Measurements from ENCODE around the gene C3AR1. TPM values are rescaled to one million over a fixed set of nuclear protein-coding genes. Genes with fewer than 3 reads are reported as not detected.
A peak's percentile ranks its signal among the peaks of the same experiment; 100 is the strongest.

Gene C3AR1
- total and polyA plus RNA-seq, 2 of the 13 experiments (the other 11 are each of a cell fraction or from before 2014, with no cell fraction given) = not detected

DNA sequence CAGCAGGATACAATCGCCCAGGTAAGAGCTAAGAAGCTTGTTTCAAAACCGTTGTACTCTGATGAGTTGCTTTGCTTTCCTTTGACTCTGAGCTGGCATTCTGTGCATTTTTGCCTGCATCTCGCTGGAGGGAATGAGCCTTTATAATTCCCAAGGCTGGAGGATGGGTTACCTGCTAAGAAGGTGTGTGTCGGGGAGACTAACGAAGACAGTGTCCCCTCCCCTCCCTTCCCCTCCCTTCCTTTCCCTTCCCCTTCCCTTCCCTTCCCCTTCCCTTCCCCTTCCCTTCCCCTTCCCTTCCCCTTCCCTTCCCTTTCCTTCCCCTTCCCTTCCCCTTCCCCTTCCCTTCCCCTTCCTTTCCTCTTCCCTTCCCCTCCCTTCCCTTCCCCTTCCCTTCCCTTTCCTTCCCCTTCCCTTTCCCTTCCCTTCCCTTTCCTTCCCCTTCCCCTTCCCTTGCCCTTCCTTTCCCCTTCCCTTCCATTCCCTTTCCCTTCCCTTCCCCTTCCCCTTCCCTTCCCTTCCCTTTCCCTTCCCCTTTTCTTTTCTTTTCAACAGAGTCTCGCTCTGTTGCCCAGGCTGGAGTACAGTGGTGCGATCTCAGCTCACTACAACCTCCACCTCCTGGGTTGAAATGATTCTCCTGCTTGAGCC is 15.4 kb downstream of the C3AR1 start:
- Histone ChIP-seq H3K4me2 (ENCODE audit: low read depth, low read length) (no peak overlapping the region), H3K27ac (ENCODE audit: extremely low read length, insufficient read depth, low read length) (no peak overlapping the region), H3K9me3 (ENCODE audit: low read length) (no peaks in the 10 kb centered on the region), H3K27me3 (ENCODE audit: control insufficient read depth in 1 of 2, insufficient read depth in 2 of 2, low read length in 2 of 2) (no peaks in the 10 kb centered on the region), H3K4me3 (replicated peaks in 1 of 3; ENCODE audit: insufficient read depth in 1 of 3, low read depth in 2 of 3, low read length in 3 of 3) (no peak overlapping the region), H3K4me1 (ENCODE audit: insufficient read depth, low read length) (no peaks in the 10 kb centered on the region), H2AFZ (ENCODE audit: low read length) (no peak overlapping the region), H3K9ac (ENCODE audit: insufficient read depth, low read depth, low read length) (no peak overlapping the region), H4K20me1 (ENCODE audit: insufficient read depth, low read length) (no peaks in the 10 kb centered on the region), H3K79me2 (ENCODE audit: insufficient read depth, low read length) (no peaks in the 10 kb centered on the region), H3K36me3 (replicated peaks in 1 of 2; ENCODE audit: control insufficient read depth in 1 of 2, insufficient read depth in 2 of 2, low read length in 2 of 2) (peaks cover 22 to 51% of the 10 kb centered on the region in 2 experiments)
- BruUV-seq (replicated peaks) = no TSS peak
- ChIA-PET POLR2A (no interaction called here), CTCF (ENCODE audit: low intra/inter-chr PET ratio, low total read pairs) (no interaction called here)
- TF ChIP-seq HNRNPK (IDR thresholded peaks at IDR 0.05; ENCODE audit: low read depth, low read length, poor library complexity, severe bottlenecking) = peak; percentile 97
- no peak for TF ChIP-seq ZNF569 (CRISPR knock-in tag; IDR thresholded peaks at IDR 0.05; ENCODE audit: borderline replicate concordance)
- TF ChIP-seq PCBP1 (IDR thresholded peaks at IDR 0.05; ENCODE audit: borderline replicate concordance, low read depth, low read length) = peak; percentile 93; the same call in 1 of the 2 replicates
- 94% methylated on average over 7 of the region's 7 CpGs for WGBS (ENCODE audit: low lambda C conversion rate)
- DNase-seq (ENCODE audit: low spot score) (no peak), FAIRE-seq (no peak), ATAC-seq (no peak)
- in situ Hi-C loops (cut with HindIII; ENCODE audit: extremely low pct_ligation_motif_present, low pct_unique_long_range_greater_than_20kb) = no loop called here
- intact Hi-C loops (cut with micrococcal nuclease; ENCODE audit: unreplicated experiment) = no loop called here

DNA sequence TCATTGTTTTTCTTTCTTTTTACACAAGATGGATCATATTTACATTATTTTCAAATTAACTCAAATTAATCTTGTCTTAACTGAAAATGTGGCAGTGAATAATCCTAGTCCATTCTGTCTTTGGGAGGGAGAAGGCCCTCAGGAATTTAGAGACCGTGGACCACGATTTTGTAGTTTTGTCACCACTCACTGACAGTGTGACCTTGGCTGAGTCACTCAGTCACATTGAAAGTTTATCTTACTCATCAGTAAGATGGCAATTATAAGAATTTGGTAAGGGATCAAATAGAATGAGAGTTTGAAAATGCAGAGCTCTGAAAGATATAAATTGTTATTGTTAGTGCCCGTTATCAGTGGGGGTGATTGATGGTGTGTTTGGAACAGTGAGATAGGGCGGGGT is 17.3 kb downstream of the C3AR1 start:
- BruUV-seq (replicated peaks) = no TSS peak
- WGBS (ENCODE audit: low lambda C conversion rate) = 94% methylated on average over 4 of the region's 4 CpGs
- no peak for ATAC-seq
- H3K9me3 ChIP-seq (ENCODE audit: low read length) = no peaks in the 10 kb centered on the region
- in situ Hi-C loops (cut with HindIII; ENCODE audit: extremely low pct_ligation_motif_present, low pct_unique_long_range_greater_than_20kb) = no loop called here
- H3K27ac ChIP-seq (ENCODE audit: extremely low read length, insufficient read depth, low read length) = no peak overlapping the region
- H3K79me2 ChIP-seq (ENCODE audit: insufficient read depth, low read length) = no peaks in the 10 kb centered on the region
- H4K20me1 ChIP-seq (ENCODE audit: insufficient read depth, low read length) = no peaks in the 10 kb centered on the region
- POLR2A ChIA-PET = no interaction called here
- CTCF ChIA-PET (ENCODE audit: low intra/inter-chr PET ratio, low total read pairs) = no interaction called here
- no peak for FAIRE-seq
- peaks cover 20 to 55% of the 10 kb centered on the region in 2 experiments for H3K36me3 ChIP-seq (replicated peaks in 1 of 2; ENCODE audit: control insufficient read depth in 1 of 2, insufficient read depth in 2 of 2, low read length in 2 of 2)
- H3K27me3 ChIP-seq (ENCODE audit: control insufficient read depth in 1 of 2, insufficient read depth in 2 of 2, low read length in 2 of 2) = no peaks in the 10 kb centered on the region
- H3K4me2 ChIP-seq (ENCODE audit: low read depth, low read length) = no peak overlapping the region
- DNase-seq (ENCODE audit: low spot score) = no peak
- no peak overlapping the region for H2AFZ ChIP-seq (ENCODE audit: low read length)
- H3K9ac ChIP-seq (ENCODE audit: insufficient read depth, low read depth, low read length) = no peak overlapping the region
- no peaks in the 10 kb centered on the region for H3K4me1 ChIP-seq (ENCODE audit: insufficient read depth, low read length)
- intact Hi-C loops (cut with micrococcal nuclease; ENCODE audit: unreplicated experiment) = no loop called here
- no peak overlapping the region for H3K4me3 ChIP-seq (replicated peaks in 1 of 3; ENCODE audit: insufficient read depth in 1 of 3, low read depth in 2 of 3, low read length in 3 of 3)
- TF ChIP-seq, protein P1, sequence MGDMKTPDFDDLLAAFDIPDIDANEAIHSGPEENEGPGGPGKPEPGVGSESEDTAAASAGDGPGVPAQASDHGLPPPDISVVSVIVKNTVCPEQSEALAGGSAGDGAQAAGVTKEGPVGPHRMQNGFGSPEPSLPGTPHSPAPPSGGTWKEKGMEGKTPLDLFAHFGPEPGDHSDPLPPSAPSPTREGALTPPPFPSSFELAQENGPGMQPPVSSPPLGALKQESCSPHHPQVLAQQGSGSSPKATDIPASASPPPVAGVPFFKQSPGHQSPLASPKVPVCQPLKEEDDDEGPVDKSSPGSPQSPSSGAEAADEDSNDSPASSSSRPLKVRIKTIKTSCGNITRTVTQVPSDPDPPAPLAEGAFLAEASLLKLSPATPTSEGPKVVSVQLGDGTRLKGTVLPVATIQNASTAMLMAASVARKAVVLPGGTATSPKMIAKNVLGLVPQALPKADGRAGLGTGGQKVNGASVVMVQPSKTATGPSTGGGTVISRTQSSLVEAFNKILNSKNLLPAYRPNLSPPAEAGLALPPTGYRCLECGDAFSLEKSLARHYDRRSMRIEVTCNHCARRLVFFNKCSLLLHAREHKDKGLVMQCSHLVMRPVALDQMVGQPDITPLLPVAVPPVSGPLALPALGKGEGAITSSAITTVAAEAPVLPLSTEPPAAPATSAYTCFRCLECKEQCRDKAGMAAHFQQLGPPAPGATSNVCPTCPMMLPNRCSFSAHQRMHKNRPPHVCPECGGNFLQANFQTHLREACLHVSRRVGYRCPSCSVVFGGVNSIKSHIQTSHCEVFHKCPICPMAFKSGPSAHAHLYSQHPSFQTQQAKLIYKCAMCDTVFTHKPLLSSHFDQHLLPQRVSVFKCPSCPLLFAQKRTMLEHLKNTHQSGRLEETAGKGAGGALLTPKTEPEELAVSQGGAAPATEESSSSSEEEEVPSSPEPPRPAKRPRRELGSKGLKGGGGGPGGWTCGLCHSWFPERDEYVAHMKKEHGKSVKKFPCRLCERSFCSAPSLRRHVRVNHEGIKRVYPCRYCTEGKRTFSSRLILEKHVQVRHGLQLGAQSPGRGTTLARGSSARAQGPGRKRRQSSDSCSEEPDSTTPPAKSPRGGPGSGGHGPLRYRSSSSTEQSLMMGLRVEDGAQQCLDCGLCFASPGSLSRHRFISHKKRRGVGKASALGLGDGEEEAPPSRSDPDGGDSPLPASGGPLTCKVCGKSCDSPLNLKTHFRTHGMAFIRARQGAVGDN (CRISPR knock-in tag; IDR thresholded peaks at IDR 0.05) = no peak
- TF ChIP-seq KLF9 (CRISPR knock-in tag; IDR thresholded peaks at IDR 0.05; ENCODE audit: low read depth) = no peak
- TF ChIP-seq ZNF776 (CRISPR knock-in tag; IDR thresholded peaks at IDR 0.05) = no peak
- TF ChIP-seq GZF1 (CRISPR knock-in tag; IDR thresholded peaks at IDR 0.05) = no peak
- no peak for TF ChIP-seq SNAPC2 (CRISPR knock-in tag; IDR thresholded peaks at IDR 0.05)
- no peak for TF ChIP-seq ZNF773 (CRISPR knock-in tag; IDR thresholded peaks at IDR 0.05; ENCODE audit: borderline replicate concordance)
- no peak for TF ChIP-seq SRSF9 (IDR thresholded peaks at IDR 0.05; ENCODE audit: borderline replicate concordance, insufficient read depth, low read depth, low read length, poor library complexity, severe bottlenecking)
- TF ChIP-seq TRIM24 (CRISPR knock-in tag; IDR thresholded peaks at IDR 0.05) = no peak
- no peak for TF ChIP-seq ZC3H13 (CRISPR knock-in tag; IDR thresholded peaks at IDR 0.05)
- TF ChIP-seq ONECUT2 (CRISPR knock-in tag; IDR thresholded peaks at IDR 0.05) = no peak

Data from HepG2 (cell line).